Measurements from ENCODE around the gene ELP1. TPM values are rescaled to one million over a fixed set of nuclear protein-coding genes. Genes with fewer than 3 reads are reported as not detected.

ELP1 gene
- polyA plus RNA-seq, 3 donors: 42.3 to 54.0 (median 48.6) TPM

DNA sequence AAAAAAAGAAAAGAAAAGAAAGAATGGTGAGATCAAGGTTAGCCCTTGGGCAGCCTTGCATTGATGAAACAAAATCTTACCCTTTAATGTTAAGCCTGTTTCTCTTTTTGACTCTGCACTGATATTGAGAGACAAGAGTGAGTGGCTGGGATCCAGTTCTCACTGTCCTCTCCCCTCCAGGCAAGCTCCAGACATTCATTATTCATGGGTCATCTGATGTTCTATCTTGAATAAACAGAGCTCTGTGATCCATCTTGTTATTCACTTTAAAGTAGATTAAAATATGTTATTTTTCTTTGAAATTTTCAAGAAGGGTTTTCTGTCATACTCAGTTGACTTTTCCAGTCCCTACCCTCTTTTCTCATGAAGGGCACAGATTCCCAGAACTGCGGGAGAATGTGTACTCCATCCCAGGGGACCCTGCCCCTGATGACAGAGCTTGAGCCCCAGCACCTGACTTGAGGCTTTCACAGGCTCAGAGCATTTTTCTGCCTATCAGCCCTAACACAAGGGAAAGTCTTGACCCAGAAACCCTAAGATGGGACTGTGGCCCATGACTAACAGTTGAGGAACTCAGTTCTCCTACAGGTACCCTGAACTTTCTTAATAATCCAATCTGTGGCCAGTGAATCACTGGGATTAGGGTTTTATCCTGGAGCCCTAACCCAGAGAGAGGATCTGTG lies 102.3 kb downstream of the ELP1 start:
- DNase-seq: no peak

DNA sequence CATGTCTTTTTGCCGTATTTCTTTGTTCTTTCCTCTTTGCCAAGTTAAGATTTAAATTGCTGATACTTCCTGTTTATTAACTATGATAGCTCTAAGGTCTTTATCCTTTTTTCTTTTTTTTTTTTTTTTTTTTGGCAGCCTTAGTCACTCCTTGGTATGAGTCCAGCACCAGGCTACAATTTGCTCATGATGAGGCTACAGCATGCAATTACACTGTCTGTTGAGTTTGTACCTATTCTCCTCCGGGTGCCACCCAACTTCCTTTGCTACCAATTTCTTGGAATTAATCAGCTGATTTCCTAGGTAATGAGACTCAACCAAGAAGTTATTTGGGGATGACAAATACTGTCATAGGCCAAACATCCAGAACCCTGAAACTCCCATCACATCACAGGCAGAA lies 103.7 kb downstream of the ELP1 start:
- no peak for DNase-seq

DNA sequence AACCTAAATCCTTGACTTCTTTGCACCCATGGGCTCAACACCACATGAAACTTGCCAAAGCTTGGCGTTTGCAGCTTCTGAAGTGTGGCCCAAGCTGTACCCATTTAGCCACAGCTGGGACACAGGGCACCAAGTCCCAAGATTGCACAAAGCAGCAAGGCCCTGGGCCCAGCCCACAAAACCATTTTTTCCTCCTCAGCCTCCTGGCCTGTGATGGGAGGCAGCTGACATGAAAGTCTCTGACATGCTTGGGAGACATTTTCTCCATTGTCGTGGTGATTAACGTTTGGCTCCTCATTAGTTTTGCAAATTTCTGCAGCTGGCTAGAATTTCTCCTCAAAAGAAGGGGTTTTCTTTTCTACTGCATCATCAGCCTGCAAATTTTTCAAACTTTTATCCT lies 110.1 kb downstream of the ELP1 start:
- DNase-seq: no peak

Other genes with a start within 250 kb of the ELP1 start
- not detected for gene ACTL7B, start 78.1 kb downstream of the ELP1 start, polyA plus RNA-seq (ENCODE audit: insufficient read length in 3 of 3)
- gene ACTL7A, start 71.9 kb downstream of the ELP1 start, polyA plus RNA-seq (ENCODE audit: insufficient read length in 3 of 3): not detected
- 10 to 100 TPM; 27.6 to 39.5 (median 35.6) TPM for gene ABITRAM, start 276 bp upstream of the ELP1 start, polyA plus RNA-seq (ENCODE audit: insufficient read length in 3 of 3)
- 10 to 100 TPM; 56.9 to 58.0 (median 57.7) TPM for gene CTNNAL1, start 79.4 kb upstream of the ELP1 start, polyA plus RNA-seq (ENCODE audit: insufficient read length in 3 of 3)
- gene TMEM245, start 185.8 kb upstream of the ELP1 start, polyA plus RNA-seq (ENCODE audit: insufficient read length in 3 of 3): 10 to 100 TPM; 52.3 to 80.3 (median 71.8) TPM
- 1 to 10 TPM; 2.1 to 2.9 (median 2.4) TPM for gene FRRS1L, start 233.1 kb upstream of the ELP1 start, polyA plus RNA-seq (ENCODE audit: insufficient read length in 3 of 3)

All from renal pelvis (tissue), 4 donors.